KMS-11 (cell line): ENCODE measurements around the gene SEPHS2.

Experiments
- H2AFZ ChIP-seq: fragments of 200-600 bp; sonication (generic); 2 replicates; pipeline ENCODE4 v1.6.1; 2016; ENCODE audit warnings: antibody characterized with exemption, mixed run types, low read depth
- H3K27ac ChIP-seq: fragments of 200-600 bp; sonication (generic); 2 replicates; pipeline ENCODE4 v1.6.1; 2016; ENCODE audit warnings: mild to moderate bottlenecking, mixed run types
- H3K27me3 ChIP-seq: fragments of 200-600 bp; sonication (generic); 2 replicates; pipeline ENCODE4 v1.6.1; 2017; ENCODE audit warnings: mild to moderate bottlenecking, low read depth, mixed run types, moderate library complexity; ENCODE audit not compliant: insufficient read depth
- H3K36me3 ChIP-seq: fragments of 200-600 bp; sonication (generic); 2 replicates; pipeline ENCODE4 v1.6.1; 2017; ENCODE audit warnings: mild to moderate bottlenecking, mixed run types; ENCODE audit not compliant: insufficient read depth
- H3K4me1 ChIP-seq: fragments of 200-600 bp; sonication (generic); 2 replicates; pipeline ENCODE4 v1.6.1; 2016; ENCODE audit warnings: mild to moderate bottlenecking, low read depth, mixed run types; ENCODE audit not compliant: poor library complexity, severe bottlenecking
- H3K4me2 ChIP-seq: fragments of 200-600 bp; sonication (generic); 2 replicates; pipeline ENCODE4 v1.7.0; 2016; ENCODE audit warnings: mild to moderate bottlenecking, mixed run types
- H3K4me3 ChIP-seq: fragments of 200-600 bp; sonication (generic); IDR thresholded peaks from 2 replicates; pipeline ENCODE4 v1.6.1; 2017; ENCODE audit warnings: low read depth, low read length, mixed read lengths; ENCODE audit not compliant: insufficient read depth
- H3K79me2 ChIP-seq: fragments of 200-600 bp; sonication (generic); 2 replicates; pipeline ENCODE4 v1.6.1; 2016; ENCODE audit warnings: low read depth, mixed run types; ENCODE audit not compliant: insufficient read depth
- H3K9ac ChIP-seq: fragments of 200-600 bp; sonication (generic); 2 replicates; pipeline ENCODE4 v1.6.1; 2016; ENCODE audit warnings: mild to moderate bottlenecking, mixed run types
- H4K20me1 ChIP-seq: fragments of 200-600 bp; sonication (generic); 2 replicates; pipeline ENCODE4 v1.6.1; 2016; ENCODE audit warnings: mild to moderate bottlenecking, mixed run types; ENCODE audit not compliant: insufficient read depth
- TF ChIP-seq, protein P1 (sequence below): fragments of 200-600 bp; sonication (generic); conservative IDR thresholded peaks from 2 replicates; pipeline ENCODE4 v1.6.1; 2017; ENCODE audit warnings: low read depth, mild to moderate bottlenecking, antibody characterized with exemption, low read length, moderate library complexity, mixed read lengths

SEPHS2 gene

DNA sequence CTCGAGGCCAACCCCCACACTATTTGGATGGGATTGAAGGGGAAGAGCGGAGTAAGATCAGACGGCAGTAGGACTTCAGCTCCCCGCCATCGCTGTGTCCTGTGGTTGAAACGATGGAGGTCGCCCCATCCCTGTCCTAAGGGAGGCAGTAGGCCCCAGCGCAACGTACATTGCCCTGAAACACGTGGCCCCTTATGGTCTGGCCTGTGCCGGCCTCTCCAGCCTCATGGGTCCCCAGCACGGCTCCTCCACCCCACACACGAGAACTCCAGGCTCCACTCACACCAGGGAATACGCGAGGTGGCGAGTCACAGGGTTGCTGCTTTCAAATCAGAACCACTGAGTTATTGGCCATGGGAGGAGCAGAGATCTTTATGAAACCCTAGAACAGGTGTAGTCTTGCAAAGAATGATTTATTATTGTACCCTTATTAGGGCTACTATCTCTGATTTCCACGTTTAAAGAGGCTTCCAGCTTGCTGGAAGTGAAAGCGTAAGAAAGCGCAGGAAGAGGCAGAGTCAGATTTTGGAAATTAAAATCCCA is 15.2 kb downstream of the SEPHS2 start:
- Histone ChIP-seq H3K36me3 (no peaks in the 10 kb centered on the region; the same call in 1 of the 2 replicates), H3K4me1 (peaks cover 19% of the 10 kb centered on the region), H2AFZ (peak overlapping the region; percentile 69), H3K27ac (no peak overlapping the region), H3K4me2 (peak overlapping the region; percentile 17; the same call in 1 of the 2 replicates), H4K20me1 (no peaks in the 10 kb centered on the region), H3K27me3 (no peaks in the 10 kb centered on the region), H3K4me3 (no peak overlapping the region), H3K79me2 (peaks cover 28% of the 10 kb centered on the region), H3K9ac (no peak overlapping the region)
- TF ChIP-seq, protein P1, sequence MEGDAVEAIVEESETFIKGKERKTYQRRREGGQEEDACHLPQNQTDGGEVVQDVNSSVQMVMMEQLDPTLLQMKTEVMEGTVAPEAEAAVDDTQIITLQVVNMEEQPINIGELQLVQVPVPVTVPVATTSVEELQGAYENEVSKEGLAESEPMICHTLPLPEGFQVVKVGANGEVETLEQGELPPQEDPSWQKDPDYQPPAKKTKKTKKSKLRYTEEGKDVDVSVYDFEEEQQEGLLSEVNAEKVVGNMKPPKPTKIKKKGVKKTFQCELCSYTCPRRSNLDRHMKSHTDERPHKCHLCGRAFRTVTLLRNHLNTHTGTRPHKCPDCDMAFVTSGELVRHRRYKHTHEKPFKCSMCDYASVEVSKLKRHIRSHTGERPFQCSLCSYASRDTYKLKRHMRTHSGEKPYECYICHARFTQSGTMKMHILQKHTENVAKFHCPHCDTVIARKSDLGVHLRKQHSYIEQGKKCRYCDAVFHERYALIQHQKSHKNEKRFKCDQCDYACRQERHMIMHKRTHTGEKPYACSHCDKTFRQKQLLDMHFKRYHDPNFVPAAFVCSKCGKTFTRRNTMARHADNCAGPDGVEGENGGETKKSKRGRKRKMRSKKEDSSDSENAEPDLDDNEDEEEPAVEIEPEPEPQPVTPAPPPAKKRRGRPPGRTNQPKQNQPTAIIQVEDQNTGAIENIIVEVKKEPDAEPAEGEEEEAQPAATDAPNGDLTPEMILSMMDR: 0 out of 2 replicates have a peak, but pooled peaks have one; percentile 53

DNA sequence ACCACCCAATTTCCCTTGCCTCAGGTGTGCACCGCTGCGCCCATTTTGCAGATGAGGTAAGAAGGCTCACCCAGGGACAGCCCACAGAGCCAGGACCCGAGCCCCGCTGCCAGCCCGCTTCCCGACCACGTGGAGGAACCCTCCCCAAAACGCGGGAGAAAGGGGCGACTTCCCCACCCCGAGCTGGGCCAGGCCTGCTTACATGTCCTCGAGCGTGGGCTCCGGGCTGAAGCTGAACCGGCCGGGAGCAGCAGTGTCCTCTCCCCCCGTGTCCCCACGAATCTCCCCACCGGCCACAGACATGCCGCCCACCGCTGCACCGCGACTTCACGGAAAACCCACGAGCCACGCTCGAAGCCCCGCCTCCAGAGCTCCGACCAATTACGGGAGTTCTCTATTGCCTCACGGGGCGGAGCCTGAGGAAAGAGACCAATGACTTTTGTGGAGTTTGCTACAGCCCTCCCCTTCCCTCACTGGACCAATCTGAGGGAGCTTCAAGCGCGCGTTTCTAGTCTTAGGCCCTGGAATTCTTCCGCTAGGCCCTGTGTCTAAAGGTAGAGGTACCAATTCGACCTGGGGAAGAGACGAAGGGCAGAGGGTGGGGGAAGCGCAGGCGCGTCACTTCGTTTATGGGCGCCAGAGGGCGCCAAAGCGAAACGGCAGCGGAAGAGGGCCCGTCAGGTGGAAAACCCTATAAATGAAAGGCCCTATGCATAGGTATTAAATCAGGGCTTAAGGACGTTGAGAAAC is 15.8 kb downstream of the SEPHS2 start, which contains the start of gene DCTPP1:
DCTPP1 (minus strand) TSS at position 353 of the 750 bp plus-strand sequence; CDS start at position 303, 50 bp downstream.
- Histone ChIP-seq H3K27me3 (no peaks in the 10 kb centered on the region), H3K4me2 (peak within 1 kb of the TSS; percentile 91), H3K4me1 (peaks cover 19% of the 10 kb centered on the region), H3K79me2 (peaks cover 29% of the 10 kb centered on the region), H2AFZ (peak within 1 kb of the TSS; percentile 69), H3K36me3 (no peaks in the 10 kb centered on the region; the same call in 1 of the 2 replicates), H3K9ac (peak within 1 kb of the TSS; percentile 64), H4K20me1 (no peaks in the 10 kb centered on the region), H3K27ac (peak within 1 kb of the TSS; percentile 29; the same call in 1 of the 2 replicates), H3K4me3 (no peak within 1 kb of the TSS)
- TF ChIP-seq, protein P1: peak; percentile 95

DNA sequence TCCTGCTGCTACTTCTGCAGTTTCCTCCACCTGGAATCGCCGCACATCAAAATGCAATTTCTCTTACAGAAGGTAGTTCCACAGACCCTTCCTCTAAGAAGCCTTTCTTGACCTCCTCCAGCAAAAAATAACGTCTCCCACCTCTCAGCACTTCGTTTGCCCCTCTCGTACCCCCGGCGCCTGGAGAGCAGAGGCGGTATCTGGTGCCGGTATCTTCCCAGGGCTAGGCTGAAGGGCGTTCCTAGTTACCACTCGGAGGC is 16.3 kb downstream of the SEPHS2 start:
- H3K27ac ChIP-seq: peak overlapping the region; percentile 29; the same call in 1 of the 2 replicates
- H2AFZ ChIP-seq: peak overlapping the region; percentile 55

DNA sequence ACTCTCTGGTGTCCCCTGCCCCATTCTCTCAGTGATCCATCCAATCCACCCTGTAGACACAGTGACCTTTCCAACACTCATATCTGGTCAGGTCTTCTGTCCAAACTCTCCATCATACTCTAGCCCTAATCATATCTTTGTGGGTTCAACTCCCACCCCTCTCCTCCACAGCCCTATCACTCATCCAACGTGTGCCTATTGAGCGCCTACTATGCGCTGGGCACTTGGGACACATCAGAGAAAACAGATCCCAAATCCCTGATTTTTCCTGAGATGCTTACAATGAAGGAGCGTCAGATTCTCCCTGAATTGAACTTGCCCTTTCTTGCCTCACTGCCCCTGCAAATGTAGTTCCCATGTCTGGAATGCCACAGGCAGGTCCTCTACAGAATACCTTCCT is 17.6 kb downstream of the SEPHS2 start:
- Histone ChIP-seq H3K27ac (no peak overlapping the region), H4K20me1 (no peaks in the 10 kb centered on the region), H3K4me2 (peak overlapping the region; percentile 91; the same call in 1 of the 2 replicates), H3K4me3 (no peak overlapping the region), H3K4me1 (peaks cover 15% of the 10 kb centered on the region), H3K79me2 (peaks cover 36% of the 10 kb centered on the region), H2AFZ (no peak overlapping the region), H3K9ac (no peak overlapping the region), H3K36me3 (peaks cover 9% of the 10 kb centered on the region; the same call in 1 of the 2 replicates), H3K27me3 (no peaks in the 10 kb centered on the region)
- TF ChIP-seq, protein P1: no peak

More for the DNA sequence above, 16.3 kb downstream of the SEPHS2 start:
- no peaks in the 10 kb centered on the region; the same call in 1 of the 2 replicates for H3K36me3 ChIP-seq
- peaks cover 34% of the 10 kb centered on the region for H3K79me2 ChIP-seq
- H3K4me2 ChIP-seq: peak overlapping the region; percentile 91
- no peaks in the 10 kb centered on the region for H3K27me3 ChIP-seq
- peak overlapping the region; percentile 64 for H3K9ac ChIP-seq
- H3K4me3 ChIP-seq: no peak overlapping the region
- TF ChIP-seq, protein P1: no peak
- no peaks in the 10 kb centered on the region for H4K20me1 ChIP-seq
- H3K4me1 ChIP-seq: peaks cover 19% of the 10 kb centered on the region
